GM19438 (cell line): ENCODE results near the gene THAP10.
A peak's percentile ranks its signal among the peaks of the same experiment; 100 is the strongest.
"Not testable (repeated sequence)": the region's sequence is repeated elsewhere in the genome, so short reads cannot be mapped to it uniquely, and the experiment has no call there.

Source experiments
- ATAC-seq: cut with Tn5 transposase; IDR thresholded peaks from one replicate; pipeline ENCODE4 v1.9.1; 2021; ENCODE audit warnings: low read depth; ENCODE audit not compliant: unreplicated experiment

Gene THAP10

DNA sequence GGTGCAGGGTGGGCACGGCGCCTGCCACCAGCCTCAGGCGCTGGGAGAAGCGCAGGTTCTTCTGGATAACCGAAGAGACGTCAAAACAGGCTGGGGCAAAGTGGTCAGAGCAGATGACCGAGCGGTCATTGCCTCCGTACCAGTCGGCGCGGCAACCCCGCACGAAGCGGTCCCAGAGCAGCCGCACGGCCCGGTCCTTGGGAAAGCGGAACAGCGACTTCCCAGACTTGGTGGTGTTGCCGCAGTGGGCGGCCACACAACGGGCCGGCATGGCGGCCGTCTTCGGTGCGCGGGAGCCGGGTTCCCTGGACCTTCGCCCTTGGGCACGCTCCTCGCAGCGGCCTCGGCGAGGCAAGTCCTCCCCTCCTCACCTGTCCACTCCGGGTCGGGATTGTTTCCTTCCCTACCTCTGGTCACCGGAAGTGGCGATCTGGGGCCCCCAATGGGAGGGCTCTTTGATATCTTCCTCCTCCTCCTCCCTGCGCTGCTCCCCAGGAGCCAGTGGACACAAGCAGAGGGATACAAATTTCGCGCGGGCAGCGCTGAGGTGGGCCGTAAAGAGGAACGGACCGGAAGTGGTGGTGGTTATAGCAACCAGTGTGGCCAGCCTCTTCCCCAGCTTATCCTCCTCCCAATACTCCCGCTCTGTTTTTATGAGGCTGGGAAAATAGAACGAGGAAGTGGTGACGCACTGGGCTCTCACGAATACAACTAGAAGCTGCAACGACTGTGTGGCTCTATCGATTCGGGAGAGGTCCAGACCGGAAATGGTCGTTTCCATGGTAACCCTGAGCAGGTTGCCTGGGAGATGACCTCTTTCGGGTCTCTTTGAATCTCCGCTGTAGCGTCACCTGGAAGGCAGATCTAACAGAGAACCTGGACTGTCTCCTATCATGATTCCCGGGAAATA, at the start of gene THAP10, which contains the start of gene LRRC49:
Gene THAP10, minus strand, starts transcription at position 432 of the 910 bp plus-strand sequence. Its CDS starts 161 bp downstream, at position 271.
Gene LRRC49, plus strand, starts transcription at position 825 of the 910 bp plus-strand sequence. Its CDS starts 69 bp downstream, at position 894.
- peak; percentile 83 for ATAC-seq

DNA sequence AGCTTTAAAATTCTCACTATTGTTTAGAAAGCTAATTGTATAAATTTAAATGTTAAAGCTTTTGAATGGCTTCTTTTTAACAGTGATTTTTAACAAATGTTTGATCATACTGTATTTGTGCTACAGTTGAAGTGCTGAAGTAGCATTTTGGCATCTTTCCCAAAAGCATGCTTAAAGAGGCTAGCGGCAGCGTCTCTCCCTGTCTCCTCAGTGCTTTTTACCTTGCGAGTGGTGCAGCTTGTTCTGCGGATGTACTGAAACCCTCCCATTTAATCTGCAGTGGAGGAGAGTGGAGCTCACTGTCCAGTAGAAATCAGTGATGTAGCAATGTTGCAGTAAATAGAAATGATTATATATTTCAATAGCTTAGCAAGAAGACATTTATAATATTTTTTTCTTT, 44.1 kb upstream of the THAP10 start:
- no peak for ATAC-seq

DNA sequence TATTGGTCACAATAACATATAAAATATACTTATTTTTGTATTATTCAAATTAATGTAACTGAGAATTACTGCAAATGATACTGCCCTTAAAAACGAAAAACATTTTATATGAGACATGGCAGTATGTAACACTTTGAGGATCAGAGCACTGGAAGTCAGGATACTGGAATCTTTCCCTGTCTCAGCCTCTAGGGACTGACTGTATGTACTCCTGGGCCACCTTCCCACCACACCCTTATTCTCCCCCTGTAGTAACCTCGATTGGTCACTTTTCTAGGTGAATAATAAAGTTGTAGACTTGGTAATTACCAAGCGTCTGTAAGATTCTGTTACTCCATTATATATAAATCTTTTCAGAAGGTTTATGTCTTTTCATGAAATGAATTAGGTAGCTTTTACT, 43.4 kb upstream of the THAP10 start:
- ATAC-seq, result no peak

DNA sequence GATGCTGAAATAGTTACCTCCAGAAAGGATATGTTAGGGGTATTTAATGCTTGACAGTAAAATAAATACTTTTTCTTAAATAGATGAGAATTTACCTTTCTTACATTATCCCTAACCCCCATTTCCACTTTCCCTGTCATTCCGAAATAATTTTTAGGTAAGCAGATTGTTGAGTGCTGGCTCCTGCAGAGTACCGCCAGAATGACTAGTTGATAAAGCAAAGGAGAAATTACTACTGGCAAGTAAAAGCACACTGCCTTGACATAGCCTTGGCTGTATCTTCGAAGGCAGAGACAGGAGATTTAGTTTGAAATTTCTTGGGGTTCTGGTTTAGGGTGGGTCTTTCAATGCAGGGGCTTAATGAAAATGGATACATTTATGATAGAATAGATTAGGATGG, 41.2 kb upstream of the THAP10 start:
- no peak for ATAC-seq

DNA sequence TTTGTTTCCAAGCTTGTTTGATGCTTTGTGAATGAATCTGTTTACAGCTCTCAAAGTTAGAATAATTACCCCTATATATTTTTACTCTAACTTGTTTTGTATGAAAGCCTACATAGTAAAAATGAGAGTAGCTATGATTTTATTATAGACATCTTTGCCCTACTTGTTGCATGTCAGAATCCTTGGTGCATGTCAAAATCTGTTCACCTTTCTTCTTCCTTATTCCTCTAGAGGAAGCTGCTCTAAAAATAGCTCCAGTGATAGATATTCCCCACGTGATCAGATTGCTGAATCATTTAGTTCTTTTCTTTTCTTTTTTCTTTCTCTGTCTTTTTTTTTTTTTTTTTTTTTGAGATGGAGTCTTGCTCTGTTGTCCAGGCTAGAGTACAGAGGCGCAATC, 40.2 kb upstream of the THAP10 start:
- ATAC-seq, result no peak

DNA sequence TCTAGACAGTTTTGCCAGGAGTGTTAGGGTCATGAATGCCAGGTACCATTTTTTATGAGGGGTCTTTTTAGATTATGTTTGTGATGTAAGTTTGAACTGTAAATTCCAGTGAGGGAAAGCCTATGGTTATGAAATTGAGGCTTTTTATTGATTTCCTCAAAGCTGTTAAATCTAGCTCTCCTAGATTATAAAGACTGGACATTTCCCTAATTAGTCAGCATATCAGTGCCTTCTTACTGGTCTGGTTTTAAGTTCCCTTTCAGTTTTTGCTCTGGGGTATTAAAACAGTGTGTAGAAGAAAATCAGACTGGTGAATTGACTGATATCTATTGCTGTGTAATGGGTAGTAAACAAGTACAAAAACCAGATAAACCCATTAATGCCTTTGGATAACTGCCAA, 39.6 kb upstream of the THAP10 start:
- no peak for ATAC-seq

DNA sequence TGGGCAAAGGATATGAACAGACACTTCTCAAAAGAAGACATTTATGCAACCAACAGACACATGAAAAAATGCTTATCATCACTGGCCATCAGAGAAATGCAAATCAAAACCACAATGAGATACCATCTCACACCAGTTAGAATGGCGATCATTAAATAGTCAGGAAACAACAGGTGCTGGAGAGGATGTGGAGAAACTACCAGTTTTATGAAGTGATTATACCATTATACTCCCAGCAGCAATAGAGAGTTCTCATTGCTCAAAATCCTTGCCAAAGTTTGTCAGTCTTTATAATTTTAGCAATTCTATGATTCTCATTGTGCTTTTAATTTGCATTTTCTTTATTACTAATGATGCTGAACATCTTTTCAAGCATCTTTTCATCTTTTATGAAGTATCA, 34.7 kb upstream of the THAP10 start:
- not testable (repeated sequence) for ATAC-seq

DNA sequence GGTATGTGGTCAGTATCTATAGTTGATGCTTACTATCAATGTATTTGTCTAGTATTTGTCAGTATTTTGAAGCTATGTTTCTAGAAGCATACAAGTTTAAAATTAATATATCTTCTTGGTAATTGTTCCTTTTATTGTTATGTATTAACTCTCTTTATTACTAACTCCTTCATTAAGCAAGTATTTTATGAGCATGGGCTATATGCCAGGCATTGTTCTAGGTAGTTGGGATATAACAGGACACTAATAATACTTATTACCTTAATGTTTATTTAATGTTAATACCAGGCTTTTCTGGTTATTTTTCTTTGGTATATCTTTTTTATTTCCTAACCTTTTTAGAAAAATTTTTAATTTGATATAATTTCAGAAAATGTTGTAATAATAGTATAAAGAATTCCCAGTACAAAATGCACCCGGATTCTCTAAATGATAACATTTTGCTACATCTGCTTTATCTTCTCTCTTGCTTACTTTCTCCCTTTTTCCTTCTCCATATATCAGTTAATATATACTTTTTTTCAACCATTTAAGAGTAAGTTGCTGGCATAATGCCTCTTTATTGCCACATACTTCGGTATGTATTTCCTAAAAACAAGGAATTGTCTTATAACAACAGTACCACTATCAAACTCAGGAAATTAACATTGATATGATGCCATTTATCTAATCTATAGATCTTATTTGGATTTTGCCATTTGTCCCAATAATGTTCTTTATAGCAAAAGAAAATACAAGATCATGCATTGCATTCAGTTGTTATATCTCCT, 31.3 kb upstream of the THAP10 start:
- no peak for ATAC-seq

DNA sequence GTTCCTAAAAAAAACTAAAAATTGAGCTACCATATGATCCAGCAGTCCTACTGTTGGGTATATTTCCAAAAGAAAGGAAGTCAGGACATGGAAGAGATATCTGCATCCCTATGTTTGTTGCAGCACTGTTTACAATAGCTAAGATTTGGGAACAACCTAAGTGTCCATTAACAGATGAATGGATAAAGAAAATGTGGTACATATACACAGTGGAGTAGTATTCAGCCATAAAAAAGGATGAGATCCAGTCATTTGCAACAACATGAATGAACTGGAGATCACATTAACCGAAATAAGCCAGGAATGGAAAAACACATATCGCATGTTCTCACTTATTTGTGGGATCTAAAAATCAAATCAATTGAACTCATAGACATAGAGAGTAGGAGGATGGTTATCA, 29.9 kb upstream of the THAP10 start:
- ATAC-seq, result no peak

DNA sequence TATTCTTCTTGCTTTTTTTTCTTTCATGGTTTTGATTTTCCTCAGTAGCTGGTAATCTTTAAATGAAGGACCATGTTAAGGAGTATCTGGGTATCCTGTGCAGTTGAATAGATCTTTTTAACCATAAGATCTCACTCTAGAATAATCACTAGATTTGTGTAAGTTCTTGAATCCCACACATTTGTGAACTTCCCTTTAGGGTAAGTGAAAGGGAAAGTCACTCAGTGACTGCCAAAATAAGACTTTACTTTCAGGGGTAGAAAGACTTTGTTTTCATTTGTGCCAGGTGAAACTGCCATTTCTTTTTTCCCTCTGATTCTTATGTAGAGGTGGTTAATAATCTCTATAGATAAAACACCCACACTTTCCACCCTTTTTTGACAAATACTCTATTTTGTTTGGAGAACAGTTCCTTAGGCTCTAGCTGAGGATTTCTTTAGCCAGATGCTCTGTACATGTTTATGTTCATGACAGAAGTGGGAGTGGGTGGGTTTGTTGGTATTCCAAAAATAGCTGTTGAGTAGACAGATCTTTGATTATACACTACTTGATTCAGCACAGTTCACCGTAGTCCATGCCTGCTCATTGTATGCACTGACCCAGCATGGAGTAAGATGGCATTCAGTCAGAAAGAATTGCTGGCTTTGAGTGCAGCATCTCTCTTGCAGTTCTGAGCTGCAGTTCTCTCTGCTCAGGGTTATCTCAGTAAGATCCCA, 28.9 kb upstream of the THAP10 start:
- no peak for ATAC-seq

DNA sequence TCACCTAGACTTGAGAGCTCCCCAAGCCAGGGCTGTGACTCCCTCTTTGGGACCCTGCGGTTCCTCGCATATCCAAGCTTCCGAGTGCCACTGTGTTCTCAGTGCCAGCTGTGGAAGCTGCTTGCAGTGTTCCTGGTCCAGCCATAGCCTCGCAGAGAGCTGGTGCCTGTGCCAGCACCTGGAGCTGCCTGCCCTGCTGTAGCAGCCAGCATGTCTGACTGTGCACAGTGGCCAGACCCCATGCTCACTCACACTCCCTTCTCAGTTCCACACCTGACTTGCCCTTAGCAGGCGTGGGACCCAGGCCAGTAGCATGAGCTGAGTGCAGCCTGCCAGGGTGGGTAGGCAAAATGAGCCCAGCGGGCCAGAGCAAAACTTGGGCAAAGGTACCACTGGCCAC, 25.7 kb upstream of the THAP10 start:
- no peak for ATAC-seq

DNA sequence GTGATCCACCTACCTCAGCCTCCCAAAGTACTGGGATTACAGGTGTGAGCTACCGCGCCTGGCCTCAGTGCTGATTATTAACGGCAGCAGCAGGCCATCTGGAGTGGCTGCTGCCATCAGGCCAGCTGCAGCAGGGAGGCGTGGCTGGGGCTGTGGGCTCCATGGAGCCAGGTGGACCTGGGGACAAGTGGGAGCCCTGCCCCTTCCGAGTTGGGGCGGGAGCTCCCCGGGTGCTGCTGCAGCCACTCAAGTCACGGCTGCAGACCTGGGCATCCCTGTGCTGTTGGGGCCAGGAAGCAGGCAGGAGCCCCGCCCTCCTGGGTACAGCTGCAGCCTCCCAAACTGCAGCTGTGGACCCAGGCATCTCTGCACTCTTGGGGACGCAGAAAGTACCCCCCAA, 24.3 kb upstream of the THAP10 start:
- ATAC-seq, result no peak

DNA sequence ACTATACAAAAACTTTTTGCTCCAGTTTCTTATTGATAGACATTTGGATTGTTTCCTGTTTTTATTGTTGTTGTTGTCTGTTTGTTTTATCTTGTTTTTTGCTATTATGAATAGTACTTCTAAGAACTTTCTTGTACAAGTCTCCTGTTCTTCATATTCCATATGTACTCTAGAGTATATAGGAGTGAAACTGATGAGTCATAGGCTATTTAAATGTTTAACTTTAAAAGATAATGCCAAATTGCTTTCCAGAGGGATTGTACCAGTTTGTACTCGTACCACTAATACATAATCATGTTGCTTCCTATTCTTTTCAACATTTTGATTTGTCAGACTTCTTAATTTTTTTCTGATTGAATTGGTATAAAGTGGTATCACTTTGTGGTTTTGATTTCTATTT, 20.0 kb upstream of the THAP10 start:
- ATAC-seq, result no peak

DNA sequence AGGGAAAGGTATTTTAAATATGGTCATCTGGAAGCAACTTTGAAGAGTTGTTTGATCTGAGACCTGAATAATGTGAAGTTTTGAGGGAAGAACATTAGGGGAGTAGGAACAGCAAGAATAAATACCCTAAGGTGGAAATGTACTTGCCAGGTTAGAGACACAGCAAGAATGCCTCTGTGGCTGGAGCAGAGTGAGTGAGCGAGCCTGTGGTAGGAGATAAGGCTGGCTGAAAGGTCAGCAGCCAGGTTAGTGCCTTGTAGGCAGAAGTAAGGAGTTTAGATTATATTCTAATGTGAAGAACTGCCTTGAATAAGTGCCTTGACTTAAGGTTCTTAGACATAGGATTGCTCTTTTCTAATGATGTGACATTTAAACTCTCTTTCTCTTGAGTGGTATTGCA, 18.7 kb upstream of the THAP10 start:
- ATAC-seq, result no peak

DNA sequence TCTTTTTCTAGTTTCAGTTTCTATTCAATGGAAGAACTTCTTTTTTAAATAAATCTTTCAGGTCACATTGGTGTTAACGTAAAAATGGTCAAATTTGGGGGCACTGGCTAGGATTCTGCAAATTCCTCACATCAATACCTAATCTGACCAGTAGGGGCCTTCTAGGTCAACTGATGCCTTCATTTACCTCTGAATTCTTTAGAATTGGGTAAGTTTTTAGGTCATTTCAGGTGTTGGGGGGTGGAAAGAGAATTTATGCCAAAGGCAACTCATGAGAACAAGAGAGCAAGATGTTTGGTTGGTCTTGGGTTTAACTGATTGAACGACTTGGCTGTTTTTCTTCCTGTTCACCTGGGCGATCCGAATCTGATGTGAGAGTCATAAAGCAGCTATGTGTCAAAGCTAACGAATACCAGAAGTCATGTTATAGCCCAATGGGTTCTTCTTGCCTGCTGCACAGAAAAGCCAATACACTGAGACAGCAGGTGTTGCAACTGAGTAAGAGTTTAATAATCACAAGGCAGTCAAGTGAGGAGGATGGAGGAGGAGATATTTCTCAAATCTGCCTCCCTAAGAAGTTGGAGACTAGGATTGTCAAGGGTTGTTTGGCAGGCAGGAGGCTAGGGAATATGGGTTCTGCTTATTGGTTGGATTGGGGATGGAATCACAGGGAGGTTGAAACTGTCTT, 15.7 kb upstream of the THAP10 start:
- no peak for ATAC-seq

DNA sequence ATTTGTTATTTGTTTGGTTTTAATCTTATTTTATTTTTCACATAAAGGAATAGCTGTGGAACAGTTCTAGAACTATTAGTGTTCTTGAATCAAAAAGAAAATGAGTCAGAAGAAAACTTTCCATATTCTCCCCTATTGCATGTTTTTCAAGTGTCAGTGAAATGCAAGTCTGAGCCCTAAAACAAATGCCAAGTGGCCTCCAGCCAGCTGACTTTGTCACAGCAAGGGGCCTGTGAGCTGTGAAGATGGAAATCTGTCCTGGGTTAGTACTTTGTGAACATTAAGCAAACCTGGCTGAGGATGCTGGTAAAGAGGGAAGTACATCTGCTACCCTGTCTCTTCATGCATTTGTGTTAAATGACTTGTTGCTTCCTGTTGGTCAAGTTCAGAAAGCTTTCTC, 14.6 kb upstream of the THAP10 start:
- ATAC-seq, result no peak

DNA sequence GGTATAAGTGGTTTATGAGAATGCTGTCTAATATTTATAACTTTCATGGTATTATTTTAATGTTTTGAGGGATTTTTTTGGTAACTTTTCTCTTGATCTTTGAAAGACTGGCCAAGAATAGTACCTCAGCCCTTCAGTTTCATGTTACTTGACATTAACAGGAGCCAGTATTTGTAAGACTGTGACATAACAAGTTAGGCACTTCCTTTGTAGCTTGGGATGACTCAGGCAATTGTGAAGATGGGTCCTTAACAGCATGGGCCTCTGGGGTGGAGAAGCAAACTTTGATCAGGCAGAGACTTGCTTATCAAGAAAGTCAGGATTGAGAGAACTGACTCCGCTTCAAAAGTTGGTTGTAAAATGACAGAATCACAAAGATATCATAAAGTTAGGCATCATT, 9.9 kb upstream of the THAP10 start:
- ATAC-seq, result no peak

DNA sequence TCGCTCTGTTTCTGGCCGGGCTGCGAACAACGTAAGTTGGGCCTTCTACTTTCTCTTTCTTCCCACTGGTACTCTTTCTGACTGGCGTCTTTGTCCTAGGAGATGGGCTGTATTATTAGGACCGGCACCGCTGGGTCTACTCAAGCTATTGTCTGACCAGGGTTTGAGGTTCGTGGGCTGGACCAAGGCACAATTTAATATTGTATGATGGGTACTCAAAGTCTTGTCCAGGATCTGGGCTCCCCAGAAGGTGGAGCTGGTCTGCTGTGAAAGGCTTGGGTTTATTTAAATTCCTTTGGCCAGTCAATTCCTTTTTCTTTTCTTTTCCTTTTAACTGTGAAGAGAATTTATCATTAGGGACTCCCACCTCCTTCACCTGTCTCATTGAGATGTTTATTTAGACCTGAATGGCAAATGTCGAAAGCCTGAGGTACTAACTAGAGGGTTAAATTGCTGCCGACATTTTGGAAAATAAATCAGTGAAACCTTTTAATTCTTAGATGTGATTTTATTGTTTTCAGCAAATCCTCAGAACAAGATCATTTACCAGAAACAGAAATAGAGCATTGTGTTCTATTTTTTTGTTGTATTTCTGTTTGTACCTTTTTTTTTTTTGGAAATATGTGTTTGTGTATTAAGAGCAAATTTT, 803 bp upstream of the THAP10 start:
- ATAC-seq, result no peak

DNA sequence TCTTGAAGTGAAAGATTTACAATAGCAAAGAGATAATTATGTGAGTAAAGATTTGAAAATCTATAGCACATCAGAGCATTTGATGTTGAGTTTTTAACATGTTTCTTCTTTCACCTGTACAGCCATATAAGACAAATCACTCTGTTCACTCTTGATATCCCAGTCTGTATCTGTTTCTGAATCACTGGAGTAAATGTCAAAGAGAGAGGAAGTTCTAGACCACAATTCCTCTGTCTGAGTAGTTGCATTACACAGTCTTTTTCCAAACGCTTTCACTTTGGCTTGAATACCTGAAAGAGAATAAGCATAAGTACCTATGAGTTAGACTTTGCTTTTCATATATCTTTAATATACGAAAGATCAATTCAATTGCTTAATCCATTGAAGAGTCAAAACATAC, 9.9 kb downstream of the THAP10 start:
- no peak for ATAC-seq

DNA sequence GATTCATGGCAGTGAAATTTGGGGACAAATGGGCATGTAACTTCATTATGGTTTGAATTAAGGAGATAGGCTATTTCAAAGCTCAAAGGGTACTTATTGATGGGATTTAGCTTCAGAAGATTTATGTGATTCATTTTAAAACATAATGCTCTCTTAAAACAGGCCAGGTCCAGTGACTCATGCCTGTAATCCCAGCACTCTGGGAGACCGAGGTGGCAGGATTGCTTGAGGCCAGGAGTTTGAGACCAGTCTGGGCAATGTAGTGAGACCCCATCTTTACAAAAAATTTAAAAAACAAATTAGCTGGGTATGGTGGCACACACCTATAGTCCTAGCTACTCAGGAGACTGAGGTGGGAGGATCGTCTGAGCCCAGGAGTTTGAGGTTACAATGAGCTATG, 11.5 kb downstream of the THAP10 start:
- ATAC-seq, result no peak
